Heart left ventricle (tissue), 13 donors: ENCODE results near the gene ZNF75A.

Experiments used
- POLR2A ChIP-seq, 2 donors: fragments of 450-650 bp; IDR thresholded peaks; one replicate each; pipeline ENCODE4 v1.6.1; 2017; ENCODE audit warnings: antibody characterized with exemption in 2 of 2, mild to moderate bottlenecking in 2 of 2, moderate library complexity in 2 of 2
- TF ChIP-seq, protein P1 (sequence below), 12 donors: fragments of 200-600 bp; sonication (generic) in 4 of 12; IDR thresholded peaks; one replicate each; pipeline versions ENCODE4 v1.5.0 to v1.8.0; 2018 to 2022; ENCODE audit warnings: antibody characterized with exemption in 12 of 12, mild to moderate bottlenecking in 5 of 12
- donor health status: ischemic (EF 13 %, LVEDD 7.1; RV severe dilation, severe dysfunction).
- donor health status: DM: no; HTN: yes; CAD: no.
- donor health status: DM: no; HTN: no; CAD: no.
- donor health status: ischemic (EF 25% LVEDD 6.9; RV normal size, moderate dysfunction).
- donor health status: ischemic (EF 25% LVEDD 5.7; RV mildly dilated, moderate dysfunction).
- donor health status: ischemic (EF 35%, LVEDD 5.7; RV mildly dilated, moderate dysfunction).
- donor health status: nonischemic (EF 11% LVEDD 7.7; RV severe dilation, severe dysfunction).
- donor health status: DM: yes; HTN: yes; CAD: no.
- donor health status: PGD.
- donor health status: ischemic (EF 29% LVEDD 5.4; RV normal size, mild dysfunction).
- donor health status: nonischemic (EF 23%, LVEDD 6.1; RV moderate dilation, normal function).

DNA sequence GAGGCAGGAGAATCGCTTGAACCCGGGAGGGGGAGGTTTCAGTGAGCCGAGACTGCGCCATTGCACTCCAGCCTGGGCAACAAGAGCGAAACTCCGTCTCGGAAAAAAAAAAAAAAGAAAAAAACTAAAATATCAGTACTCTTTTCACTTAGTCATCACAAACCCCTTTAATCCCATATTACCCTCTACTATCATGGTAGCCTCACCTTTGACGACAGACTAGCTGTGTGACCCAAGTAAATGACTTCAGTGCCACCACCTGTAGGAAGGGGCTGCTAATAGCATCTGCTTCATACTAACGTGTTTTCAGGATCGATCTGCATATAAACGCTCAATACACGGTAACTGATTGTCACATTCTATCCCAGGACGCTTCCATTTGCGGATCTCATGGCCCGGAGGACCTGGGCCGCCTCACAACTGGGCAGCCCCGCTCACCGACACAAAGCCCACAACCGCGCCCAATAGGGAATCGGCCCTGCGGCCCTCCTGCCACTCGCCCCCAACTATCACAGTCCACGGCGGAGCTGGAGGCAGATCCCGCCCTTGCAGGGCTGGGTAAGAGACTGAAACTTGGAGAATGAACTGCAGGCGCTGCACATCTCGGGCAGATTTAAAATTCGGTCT is 23.1 kb upstream of the ZNF75A start:
- TF ChIP-seq, protein P1, sequence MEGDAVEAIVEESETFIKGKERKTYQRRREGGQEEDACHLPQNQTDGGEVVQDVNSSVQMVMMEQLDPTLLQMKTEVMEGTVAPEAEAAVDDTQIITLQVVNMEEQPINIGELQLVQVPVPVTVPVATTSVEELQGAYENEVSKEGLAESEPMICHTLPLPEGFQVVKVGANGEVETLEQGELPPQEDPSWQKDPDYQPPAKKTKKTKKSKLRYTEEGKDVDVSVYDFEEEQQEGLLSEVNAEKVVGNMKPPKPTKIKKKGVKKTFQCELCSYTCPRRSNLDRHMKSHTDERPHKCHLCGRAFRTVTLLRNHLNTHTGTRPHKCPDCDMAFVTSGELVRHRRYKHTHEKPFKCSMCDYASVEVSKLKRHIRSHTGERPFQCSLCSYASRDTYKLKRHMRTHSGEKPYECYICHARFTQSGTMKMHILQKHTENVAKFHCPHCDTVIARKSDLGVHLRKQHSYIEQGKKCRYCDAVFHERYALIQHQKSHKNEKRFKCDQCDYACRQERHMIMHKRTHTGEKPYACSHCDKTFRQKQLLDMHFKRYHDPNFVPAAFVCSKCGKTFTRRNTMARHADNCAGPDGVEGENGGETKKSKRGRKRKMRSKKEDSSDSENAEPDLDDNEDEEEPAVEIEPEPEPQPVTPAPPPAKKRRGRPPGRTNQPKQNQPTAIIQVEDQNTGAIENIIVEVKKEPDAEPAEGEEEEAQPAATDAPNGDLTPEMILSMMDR (IDR thresholded peaks at IDR 0.05): peak in 1 of 12 donors; percentile 6
- no peak for TF ChIP-seq POLR2A (IDR thresholded peaks at IDR 0.05)
